DOHH2 (cell line): ENCODE data around the gene PDE4D.

Source experiments
- CTCF ChIP-seq: fragments of 200-600 bp; sonication (generic); IDR thresholded peaks from one replicate; pipeline ENCODE4 v1.5.1; 2014; ENCODE audit warnings: antibody characterized with exemption, mild to moderate bottlenecking, low read depth, low read length; ENCODE audit not compliant: poor library complexity, severe bottlenecking
- EZH2phosphoT487 ChIP-seq: fragments of 200-600 bp; sonication (generic); IDR thresholded peaks from 2 replicates; pipeline ENCODE4 v1.6.1; 2017; ENCODE audit warnings: borderline replicate concordance, mild to moderate bottlenecking, antibody characterized with exemption, low read length, moderate library complexity, mixed read lengths

- TF ChIP-seq CTCF = no peak
- no peak for TF ChIP-seq EZH2phosphoT487
Observed at GRCh38 chr5:59423021-59423420, 470.5 kb downstream of the PDE4D start.
